ENCODE measurements around the gene RAB11FIP4.

The RAB11FIP4 gene

DNA sequence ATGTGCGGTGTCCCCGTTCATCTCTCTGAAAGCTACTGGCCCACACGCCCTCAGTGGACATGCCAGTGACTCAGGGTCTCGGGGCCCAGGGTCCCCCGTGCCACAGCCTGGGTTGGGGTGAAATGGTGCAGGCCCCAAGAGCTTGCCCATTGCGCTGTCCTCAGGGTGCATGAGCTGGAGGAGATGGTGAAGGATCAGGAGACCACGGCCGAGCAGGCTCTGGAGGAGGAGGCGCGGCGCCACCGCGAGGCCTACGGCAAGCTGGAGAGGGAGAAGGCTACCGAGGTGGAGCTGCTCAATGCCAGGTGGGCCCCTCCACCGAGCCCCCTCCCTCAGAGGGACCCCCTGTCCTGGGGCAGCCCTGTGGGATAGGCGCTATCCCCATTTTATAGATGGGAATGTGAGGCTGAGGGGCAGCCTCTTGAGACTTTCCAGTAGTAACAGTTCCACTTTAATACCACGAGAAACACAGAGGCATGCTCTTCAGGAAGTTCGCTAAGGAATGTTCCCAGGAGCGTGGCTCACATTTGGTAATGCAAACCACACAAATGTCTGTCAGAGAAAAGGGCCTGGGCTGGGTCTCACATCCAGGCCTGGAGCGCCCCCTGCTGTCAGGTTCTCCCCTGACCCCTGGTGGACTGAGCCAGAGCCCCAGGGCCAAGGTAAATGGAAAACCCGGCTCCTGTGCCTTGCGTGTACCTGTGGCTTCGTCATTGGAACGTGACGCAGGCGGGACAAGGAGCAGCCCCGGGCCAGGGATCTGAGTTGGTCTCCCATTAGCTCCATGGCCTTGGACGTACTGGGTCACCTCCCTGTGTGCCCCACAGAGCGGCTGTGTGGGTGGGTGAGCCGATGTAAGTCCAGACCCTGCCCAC lies 133.7 kb downstream of the RAB11FIP4 start:
- DNase-seq (ENCODE audit: low spot score) = peak; percentile 97

DNA sequence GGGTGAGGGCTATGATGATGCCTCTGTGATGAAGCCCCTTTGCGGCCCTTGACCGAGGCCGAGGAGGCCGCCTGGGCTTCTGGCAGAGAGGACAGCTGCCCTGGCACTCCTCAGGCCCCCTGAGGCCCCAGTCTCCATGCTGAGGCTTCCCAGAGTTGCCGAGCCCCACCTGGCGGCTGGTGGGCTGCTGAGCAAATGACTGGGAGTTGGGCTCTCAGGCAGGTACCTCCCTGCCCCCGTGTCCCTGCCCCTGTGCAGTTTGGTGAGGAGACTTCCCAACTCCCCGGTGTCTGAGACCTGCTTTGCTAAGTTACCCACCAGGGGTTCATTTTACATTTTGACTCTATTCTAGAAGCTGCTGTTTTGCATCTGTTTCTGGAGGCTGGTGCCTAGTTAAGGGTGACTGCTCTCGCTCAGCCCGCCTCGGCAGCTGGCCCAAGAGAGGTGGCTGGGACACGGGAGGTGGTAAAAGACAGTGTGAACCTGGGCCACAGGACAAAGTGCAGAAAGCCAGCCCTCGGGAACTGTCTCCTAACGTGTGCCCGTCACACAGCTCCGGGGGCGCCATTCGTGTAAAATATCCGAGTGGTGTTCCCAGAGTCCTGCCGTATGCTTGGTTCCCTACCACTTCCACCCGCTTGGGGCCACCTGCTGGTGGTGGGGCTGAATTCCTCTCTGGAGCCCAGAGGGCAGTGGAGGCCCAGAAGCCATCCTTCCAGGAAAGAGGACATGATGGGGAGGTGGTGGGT lies 134.5 kb downstream of the RAB11FIP4 start:
- peak; percentile 70 for DNase-seq (ENCODE audit: low spot score)

DNA sequence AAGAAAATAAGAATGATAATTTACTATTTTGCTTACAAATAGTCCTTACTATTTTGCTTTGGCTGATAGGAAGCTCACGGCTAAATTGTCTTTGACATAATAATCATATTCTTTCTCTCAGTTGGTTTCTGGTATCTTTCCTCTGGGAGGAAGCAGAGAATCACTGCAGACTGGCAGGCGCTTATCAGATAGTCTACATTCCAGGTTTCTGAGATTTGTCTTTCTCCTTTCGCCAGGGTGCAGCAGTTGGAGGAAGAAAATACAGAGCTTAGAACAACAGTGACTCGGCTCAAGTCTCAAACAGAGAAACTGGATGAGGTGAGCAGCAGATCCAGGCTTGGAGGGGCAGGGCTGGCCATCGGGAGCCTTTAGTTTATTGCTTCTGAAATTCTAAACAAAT lies 136.1 kb downstream of the RAB11FIP4 start:
- DNase-seq (ENCODE audit: low spot score) = peak; percentile 62

DNA sequence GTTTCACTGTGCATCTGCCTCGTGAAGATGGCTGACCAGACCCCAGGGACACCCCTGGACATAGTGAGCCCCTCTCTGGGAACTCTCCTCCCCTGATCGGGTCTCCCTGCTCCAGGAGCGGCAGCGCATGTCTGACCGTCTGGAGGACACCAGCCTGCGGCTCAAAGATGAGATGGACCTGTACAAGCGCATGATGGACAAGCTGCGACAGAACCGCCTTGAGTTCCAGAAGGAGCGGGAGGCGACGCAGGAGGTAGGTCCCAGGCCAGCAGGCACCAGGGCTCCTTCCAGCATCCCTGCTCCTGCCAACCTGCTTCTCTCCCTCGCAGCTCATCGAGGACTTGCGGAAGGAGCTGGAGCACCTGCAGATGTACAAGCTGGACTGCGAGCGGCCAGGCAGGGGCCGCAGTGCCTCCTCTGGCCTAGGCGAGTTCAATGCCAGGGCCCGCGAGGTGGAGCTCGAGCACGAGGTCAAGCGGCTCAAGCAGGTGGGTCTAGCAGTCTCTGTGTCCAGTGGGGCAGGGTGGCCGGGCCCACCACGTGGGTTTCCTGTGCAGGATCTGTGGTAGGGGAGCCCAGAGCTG lies 136.9 kb downstream of the RAB11FIP4 start:
- DNase-seq (ENCODE audit: low spot score) = no peak

DNA sequence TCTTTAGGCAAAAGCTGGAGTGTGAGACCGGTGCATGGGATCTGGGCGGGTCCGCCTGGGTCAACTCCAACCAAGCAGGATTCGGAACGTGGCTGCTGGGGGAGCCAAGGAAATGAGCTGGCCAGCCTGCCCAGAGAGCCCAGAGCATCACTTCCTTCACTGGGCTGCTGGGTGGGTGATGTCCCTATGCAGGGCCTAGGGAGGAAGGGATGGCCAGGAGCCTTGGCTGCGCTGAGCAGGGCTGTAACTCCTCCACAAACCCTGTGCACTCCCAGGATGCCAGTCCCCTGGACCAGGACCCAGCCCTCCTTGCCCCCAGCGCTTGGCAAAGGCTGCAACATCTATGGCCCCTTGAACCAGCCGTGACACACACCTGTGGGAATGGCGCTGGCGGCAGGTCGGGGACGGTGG lies 138.4 kb downstream of the RAB11FIP4 start:
- no peak for DNase-seq (ENCODE audit: low spot score)

DNA sequence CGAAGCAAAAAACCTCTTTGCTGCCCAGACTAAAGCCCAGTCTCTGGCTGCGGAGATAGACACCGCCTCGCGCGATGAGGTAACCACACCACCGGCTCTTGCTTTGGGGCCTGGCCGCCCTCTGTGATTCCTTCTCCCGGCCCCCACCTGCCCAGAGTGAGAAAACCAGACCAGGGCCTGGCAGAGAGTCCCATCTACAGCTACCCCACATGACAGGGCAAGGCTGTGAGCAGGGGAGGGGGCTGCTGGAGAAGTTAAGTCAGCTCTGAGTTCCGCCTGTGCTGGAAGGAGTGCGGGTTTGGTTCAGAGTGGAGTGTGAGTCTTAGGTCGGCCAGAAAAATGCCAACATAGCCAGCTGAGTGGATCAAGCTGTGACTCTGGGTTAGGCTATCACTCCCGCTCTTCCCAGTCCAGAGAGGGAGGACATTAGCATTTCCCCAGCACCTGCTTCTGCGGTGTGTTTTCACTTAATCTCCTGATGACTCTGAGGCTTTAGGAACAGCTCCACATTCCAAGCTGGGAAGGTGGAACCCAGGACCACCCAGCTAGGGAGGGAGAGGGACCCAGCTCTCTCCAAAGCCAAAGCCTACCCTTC lies 139.0 kb downstream of the RAB11FIP4 start:
- no peak for DNase-seq (ENCODE audit: low spot score)

DNA sequence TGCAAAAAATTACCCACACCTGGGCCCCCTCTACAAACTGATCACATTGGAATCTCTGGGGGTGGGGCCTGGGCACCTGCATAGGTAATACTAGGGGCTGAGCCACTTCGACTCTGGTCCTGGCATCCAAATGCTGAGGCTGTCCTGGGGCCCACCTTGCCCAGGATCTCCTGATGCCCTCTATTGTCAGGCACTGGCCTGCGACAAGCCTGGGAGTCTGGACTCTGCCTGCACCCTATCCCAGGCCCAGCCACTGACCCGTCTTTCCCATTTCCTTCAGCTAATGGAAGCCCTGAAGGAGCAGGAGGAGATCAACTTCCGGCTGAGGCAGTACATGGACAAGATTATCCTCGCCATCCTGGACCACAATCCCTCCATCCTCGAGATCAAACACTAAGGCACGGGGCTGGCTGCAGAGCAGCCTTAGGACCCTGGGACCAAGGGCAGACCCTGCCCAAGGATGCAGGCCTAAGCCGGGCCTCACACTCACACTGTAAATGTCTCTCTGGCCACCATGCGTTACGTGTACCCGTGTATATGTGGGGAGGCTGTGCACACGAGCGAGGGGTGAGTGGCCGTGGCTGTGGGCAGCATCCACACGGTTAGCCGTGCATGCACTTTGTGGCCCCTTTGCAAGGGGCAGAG lies 140.0 kb downstream of the RAB11FIP4 start:
- DNase-seq (ENCODE audit: low spot score) = no peak

DNA sequence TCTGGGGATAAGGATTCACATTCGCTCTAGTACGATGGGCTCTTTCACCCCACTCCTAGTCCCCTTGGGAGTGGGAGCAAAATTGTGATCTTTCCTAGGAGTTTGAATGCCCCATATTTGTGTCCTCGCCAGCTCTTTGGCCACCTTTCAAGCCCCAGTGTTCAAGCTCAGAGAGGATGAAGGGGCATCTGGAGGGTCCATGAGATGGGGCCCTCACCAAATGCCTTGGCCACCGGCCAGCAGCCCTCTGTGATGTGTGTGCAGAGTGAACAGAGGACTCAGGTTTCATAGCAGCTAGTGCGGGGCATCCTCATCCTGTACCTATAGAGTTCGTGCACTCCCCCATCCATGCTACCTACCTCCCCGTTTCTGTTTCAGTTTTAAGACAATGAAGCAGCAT lies 140.6 kb downstream of the RAB11FIP4 start:
- no peak for DNase-seq (ENCODE audit: low spot score)

DNA sequence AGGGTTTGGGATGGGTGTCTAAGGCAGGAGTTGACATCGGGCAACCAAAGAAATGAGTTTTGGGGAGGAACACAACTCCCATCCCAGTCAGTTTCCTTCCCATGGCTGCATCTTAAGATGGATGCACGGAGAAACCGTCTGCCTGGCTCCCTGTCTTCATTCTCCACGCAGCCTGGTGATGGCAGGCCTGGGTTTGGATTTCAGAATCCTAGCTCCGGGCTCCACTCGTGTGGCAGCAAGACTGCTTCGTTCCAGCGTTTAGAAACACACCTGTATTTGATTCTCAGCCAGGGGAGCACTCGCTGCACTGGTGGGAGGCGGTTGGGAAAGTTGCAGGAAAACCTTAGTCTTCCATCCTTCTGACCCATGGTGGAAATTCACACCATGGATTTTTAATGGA lies 141.1 kb downstream of the RAB11FIP4 start:
- no peak for DNase-seq (ENCODE audit: low spot score)

DNA sequence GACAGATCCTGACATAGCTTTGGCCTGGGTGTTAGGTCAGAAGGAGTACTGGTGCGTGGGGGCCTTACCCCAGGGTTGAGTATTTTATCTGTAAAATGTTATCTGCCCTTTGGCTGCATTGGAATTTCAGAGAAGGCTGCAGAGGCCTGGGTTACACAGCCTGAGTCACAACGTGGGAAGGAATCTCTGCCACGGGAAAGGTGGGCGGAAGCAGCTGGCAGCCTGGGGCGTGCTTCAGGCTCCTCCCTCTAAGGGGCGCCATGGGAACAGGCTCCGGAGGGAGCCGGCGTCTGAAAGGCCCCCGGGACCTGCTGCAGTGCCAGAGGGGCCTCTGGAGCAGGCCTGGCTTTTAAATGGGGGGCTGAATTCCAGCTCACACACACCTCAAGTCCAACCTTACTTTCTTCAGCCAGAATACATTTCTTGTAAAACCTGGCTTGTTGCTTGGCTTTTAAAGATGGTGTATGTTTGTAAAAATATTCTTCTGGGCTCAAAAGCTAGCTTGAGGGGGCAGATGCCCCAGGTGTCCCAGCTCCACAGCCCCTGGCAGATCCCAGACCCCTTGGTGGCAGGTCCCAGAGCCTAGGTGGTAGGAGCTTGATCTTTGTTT lies 142.2 kb downstream of the RAB11FIP4 start:
- peak; percentile 94 for DNase-seq (ENCODE audit: low spot score)

DNA sequence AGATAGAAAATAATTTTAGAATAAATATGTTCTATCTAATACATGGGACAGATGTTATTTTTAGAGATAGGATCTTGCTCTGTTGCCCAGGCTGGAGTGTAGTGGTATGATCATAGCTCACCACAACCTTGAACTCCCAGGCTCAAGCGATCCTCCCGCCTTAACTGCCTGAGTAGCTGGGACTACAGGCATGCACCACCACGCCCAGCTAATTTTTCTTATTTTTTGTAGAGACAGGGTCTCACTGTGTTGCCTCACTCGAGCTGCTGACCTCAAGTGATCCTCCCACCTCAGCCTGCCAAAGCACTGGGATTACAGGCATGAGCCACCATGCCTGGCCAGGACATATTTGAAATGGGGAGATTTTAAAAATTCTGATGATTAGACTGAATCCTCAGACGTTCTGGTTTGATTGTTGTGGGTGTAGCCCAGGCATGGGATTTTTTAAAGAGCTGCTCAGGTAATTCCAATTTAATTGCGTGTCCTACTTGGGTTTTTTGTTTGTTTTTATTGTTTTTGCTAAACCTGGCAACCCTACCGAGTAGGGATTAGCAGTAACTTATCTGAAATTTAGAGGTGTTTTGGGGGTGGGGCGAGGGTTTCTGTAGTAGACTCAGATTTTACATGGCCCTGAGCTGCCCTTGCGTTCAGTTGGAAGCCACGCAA lies 142.9 kb downstream of the RAB11FIP4 start:
- no peak for DNase-seq (ENCODE audit: low spot score)

DNA sequence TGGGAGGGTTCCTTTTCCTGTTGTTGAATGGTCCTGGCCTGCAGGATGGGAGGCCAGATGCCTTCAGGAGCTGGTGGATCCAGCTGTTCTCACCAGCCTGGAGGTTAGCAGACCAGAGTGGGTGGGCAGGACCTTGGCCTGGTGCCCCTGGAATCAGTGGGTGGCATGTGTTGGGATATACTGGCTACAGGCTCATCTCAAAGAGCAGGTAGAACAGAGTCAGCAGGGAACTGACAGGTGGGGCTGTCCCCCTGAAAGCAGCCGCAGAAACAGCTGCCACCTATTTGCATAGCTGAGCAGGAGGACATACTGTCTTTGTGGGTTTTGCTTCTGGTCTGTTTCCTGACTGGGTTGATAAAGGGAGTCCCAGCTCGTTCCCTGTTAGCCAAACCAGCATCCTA lies 144.1 kb downstream of the RAB11FIP4 start:
- no peak for DNase-seq (ENCODE audit: low spot score)

DNA sequence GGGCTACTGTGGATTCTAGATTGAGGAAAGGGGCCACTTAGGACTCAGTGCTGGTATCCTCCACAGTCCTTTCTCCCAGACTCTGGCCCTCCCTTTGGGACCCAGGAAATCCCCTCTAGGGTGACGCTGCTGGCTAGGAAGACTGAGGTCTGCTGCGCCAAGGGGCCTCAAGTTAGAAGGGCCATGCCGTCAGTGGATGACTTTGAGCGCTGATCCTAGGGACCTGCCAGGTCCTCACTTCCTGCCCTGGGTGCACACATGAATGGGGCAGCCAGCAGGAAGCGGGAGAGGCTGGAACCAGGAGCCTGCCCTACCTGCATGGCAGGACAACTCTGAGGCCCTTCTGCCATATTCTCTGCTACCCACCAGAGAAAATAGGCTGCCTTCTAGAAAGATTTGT lies 145.0 kb downstream of the RAB11FIP4 start:
- no peak for DNase-seq (ENCODE audit: low spot score)

DNA sequence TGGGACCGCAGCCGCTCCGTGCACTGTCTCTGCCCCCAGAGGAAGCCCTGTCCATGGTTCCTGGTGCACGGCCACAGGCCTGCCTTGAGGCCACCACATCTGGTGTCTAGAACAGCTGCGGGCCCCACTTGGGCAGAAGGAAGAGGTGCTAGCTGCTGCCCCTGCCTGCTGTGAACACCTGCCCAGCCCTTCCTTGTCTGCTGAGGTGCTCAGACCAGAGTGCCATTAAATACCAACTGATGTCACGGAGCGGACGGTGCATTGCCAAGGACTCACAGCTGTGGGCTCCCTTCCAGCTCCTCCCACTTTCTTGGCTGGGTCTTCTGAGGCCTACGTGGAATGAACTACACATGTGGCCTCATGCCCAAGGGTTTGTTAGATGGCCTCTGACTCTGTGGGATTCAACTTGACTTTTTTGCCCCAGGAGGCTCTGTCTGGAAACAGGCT lies 146.1 kb downstream of the RAB11FIP4 start:
- no peak for DNase-seq (ENCODE audit: low spot score)

DNA sequence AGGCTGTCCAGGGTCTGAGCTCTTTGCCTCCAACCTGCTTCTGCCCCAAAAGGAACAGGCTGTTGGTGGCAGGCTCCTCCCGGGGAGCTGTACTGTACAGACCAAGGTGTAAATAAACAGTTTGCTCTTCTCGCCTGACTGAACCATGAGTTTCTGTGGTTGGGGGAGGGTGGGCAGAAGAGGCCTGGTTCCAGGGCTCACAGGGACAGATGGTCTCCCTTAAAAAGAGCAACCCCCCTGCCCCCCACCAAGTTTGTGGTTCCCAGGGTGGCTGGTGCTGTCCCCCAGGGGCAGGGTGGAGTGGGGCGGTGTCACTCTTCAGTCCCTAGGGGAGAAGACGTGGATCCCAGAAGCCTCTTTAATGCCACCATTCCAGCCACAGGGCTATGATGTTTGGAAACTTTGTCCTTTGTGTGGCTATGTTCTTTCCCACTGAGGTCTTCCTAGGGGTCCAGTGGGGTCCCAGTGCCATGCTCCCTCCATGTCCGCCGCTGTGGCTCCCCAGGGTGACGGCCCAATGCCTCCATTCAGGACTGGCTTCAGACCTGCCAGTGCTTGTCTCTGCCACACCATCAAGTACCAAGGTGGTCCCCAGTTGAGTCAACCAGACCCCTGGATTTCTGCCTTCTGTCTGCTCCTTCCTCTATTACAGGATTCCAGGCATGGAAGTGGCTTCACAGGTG lies 146.7 kb downstream of the RAB11FIP4 start:
- no peak for DNase-seq (ENCODE audit: low spot score)

DNA sequence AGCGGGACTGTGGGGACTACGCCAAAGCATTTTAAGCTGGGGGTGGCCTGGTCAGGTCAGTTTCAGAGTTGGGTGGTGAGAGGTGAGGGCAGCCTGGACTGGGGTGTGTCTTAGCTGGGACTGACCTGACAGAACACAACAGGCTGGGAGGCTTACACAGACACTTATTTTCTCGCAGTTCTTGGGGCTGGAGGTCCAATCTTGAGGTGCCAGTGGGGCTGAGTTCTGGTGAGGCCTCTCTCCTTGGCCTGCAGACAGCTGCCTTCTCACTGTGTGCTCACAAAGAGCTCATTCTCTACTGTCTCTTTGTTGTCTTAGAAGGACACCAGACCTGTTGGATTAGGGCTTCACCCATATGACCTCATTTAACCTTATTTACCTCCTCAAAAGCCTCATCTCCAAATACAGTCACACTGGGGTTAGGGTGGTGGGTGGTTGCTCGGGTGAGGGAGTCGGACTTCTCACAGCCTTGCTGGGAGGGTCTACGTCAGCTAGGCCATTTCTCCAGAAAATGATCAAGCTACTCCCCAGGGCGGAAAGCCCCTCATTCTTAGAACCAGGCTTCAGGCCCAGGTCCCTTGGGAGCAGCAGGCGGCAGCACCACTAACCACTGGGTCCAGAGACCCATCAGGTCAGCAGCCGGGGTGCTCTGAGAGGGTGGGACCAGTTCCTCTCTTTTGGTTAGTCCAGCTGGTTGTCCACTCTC lies 149.3 kb downstream of the RAB11FIP4 start:
- DNase-seq (ENCODE audit: low spot score) = no peak

DNA sequence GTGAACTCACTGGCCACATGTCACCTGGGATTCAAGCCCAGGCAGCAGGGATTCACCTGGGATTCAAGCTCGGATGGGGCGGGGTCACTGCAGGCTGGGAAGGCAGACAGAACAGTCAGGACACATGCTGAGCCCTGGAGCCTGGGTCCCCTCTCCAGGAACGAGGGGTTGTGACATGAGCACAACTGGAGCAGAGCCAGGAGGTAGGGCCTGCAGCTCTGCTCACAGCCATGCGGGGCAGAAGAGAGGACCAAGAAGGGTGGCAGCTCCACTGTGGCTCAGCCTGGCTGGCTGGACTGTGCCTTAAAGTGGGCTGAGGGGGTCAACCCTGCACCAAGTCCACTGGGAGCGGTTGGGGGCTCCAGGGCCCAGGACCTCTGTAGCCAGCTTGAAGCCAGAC lies 150.1 kb downstream of the RAB11FIP4 start:
- DNase-seq (ENCODE audit: low spot score) = no peak

DNA sequence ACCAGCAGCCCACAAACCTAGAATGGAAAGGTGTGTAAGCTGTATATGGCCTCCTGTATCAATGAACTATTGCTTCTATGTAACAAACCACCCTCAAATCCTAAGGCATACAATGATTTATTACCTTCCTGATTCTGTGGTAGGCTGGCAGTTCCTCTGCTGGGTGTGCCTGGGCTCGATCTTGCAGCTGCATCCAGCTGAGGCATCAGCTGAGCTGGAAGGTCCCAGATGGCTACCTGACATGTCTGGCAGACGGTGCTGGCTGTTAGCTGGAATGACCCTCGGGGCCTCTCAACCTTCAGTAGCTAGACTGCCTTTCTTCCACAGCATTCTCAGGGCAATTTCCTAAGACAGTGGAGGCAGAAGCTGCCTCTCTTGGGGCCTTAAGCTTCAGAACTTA lies 152.7 kb downstream of the RAB11FIP4 start:
- DNase-seq (ENCODE audit: low spot score) = no peak

DNA sequence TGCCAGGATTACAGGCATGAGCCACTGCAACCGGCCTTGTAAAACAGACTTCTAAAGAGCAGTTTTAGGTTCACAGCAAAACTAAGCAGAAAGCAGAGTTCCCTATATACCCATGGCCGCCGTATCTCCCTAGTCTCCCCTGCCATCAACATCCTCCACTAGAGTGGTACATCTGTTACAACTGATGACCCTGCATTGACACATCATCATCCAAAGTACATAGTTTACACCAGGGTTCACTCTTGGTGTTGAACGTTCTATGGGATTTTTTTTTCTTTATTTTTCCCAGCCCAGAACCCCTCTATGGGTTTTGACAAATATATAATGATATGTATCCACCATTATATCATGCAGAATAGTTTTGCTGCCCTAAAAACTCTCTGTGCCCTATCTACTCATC lies 155.2 kb downstream of the RAB11FIP4 start:
- no peak for DNase-seq (ENCODE audit: low spot score)

DNA sequence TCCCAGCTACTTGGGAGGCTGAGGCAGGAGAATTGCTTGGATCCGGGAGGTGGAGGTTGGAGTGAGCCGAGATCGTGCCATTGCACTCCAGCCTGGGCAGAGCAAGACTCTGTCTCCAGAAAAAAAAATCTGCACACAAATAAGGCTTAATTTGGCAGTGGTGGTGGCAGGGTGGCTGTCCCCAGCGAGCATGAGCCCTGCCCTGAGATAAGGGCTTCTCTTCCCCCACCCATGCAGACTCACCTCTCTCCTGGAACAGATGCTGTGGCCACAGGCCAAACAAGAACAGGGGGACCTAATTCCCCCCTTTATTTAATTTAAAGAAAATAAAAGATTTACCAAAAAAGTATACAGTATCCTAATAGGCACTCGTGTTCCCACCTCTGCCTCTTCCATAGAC lies 157.2 kb downstream of the RAB11FIP4 start:
- DNase-seq (ENCODE audit: low spot score) = no peak

All from hepatic stellate cell (primary cell).